K562 (cell line): ENCODE measurements around the gene ACOT13. TPM values are rescaled to one million over a fixed set of nuclear protein-coding genes. Genes with fewer than 3 reads are reported as not detected.
A peak's percentile ranks its signal among the peaks of the same experiment; 100 is the strongest.

ENCODE experiments used
- ATAC-seq: fragments of 200-7000 bp; cut with Tn5 transposase; 3 replicates; pipeline ENCODE4 v1.9.1; 2020; ENCODE audit warnings: moderate library complexity
- BruUV-seq: library from RNA; stranded (reverse); fragments of 400-500 nt; replicated peaks from 2 replicates; lab custom pipeline; 2021; lab: Mats Ljungman, UMichigan
- CTCF ChIA-PET: fragments of 300-600 bp; formaldehyde crosslinking; extraction: SDS; loops from one replicate; lab custom pipeline; 2021; ENCODE audit warnings: low intra/inter-chr PET ratio; lab: Yijun Ruan, JAX
- POLR2A ChIA-PET: fragments of 300-600, 350-650 bp; sonication (Branson Sonifier 250); formaldehyde crosslinking; extraction: SDS; loops from one replicate; lab custom pipeline; 2021; ENCODE audit warnings: antibody characterized with exemption, inconsistent platforms; lab: Yijun Ruan, JAX
- DNase-seq, 4 experiments: peaks; one replicate each; pipeline versions ENCODE4 v3.0.0 to v3.0.0-alpha.2; 2011 to 2018; ENCODE audit warnings: low spot score in 3 of 4, mixed read lengths in 3 of 4; ENCODE audit errors: extremely low read depth in 1 of 4
- FAIRE-seq: peaks from 2 replicates; lab custom pipeline; 2011; peaks lifted over from hg19 to GRCh38; lab: Jason Lieb, UNC
- H2AFZ ChIP-seq: 2 replicates; pipeline ENCODE4 v1.6.0; 2011; ENCODE audit warnings: low read depth, low read length, control low read depth, inconsistent platforms
- H3K27ac ChIP-seq: fragments of 200-600 bp; 3 replicates; pipeline ENCODE4 v1.8.0; 2011; ENCODE audit warnings: low read depth, mild to moderate bottlenecking, control low read depth, inconsistent platforms, low read length, moderate library complexity, mixed read lengths; ENCODE audit errors: extremely low read depth
- H3K27me3 ChIP-seq, 2 experiments: fragments of 300-600 bp in 1 of 2; 2 replicates in 1 of 2; 3 replicates in 1 of 2; pipeline versions ENCODE4 v1.6.0 to v1.8.0; 2011; ENCODE audit warnings: inconsistent platforms in 2 of 2, low read length in 2 of 2, mild to moderate bottlenecking in 1 of 2, mixed read lengths in 1 of 2, moderate library complexity in 1 of 2; ENCODE audit not compliant: control insufficient read depth in 2 of 2, insufficient read depth in 2 of 2
- H3K36me3 ChIP-seq: fragments of 300-600 bp; 3 replicates; pipeline ENCODE4 v1.8.0; 2011; ENCODE audit warnings: mild to moderate bottlenecking, low read length, inconsistent platforms; ENCODE audit not compliant: control insufficient read depth, insufficient read depth
- H3K4me1 ChIP-seq, 2 experiments: fragments of 200-600 bp in 1 of 2; replicated peaks in 1 of 2; 2 replicates in 1 of 2; 3 replicates in 1 of 2; pipeline versions ENCODE4 v1.5.1 to v1.8.0; 2011; ENCODE audit warnings: inconsistent platforms in 2 of 2, low read length in 2 of 2, mild to moderate bottlenecking in 1 of 2, mixed read lengths in 1 of 2, moderate library complexity in 1 of 2; ENCODE audit not compliant: control insufficient read depth in 2 of 2, insufficient read depth in 2 of 2
- H3K4me2 ChIP-seq: 2 replicates; pipeline ENCODE4 v1.6.1; 2011; ENCODE audit warnings: low read length, control low read depth, inconsistent platforms, mixed read lengths; ENCODE audit not compliant: insufficient read depth
- H3K4me3 ChIP-seq: fragments of 200-600 bp; sonication (generic), shearing (Covaris generic); 2 replicates; pipeline ENCODE4 v1.5.1; 2016; ENCODE audit warnings: control low read depth, inconsistent platforms
- H3K79me2 ChIP-seq: fragments of 200-600 bp; 3 replicates; pipeline ENCODE4 v1.8.0; 2011; ENCODE audit warnings: low read length, inconsistent platforms; ENCODE audit not compliant: control insufficient read depth, insufficient read depth
- H3K9ac ChIP-seq, 2 experiments: 2 replicates each; pipeline versions ENCODE4 v1.6.0 to v1.6.1; 2011; ENCODE audit warnings: low read depth in 2 of 2, low read length in 2 of 2, control low read depth in 1 of 2, inconsistent platforms in 1 of 2, mild to moderate bottlenecking in 1 of 2, mixed read lengths in 1 of 2; ENCODE audit not compliant: insufficient read depth in 1 of 2
- H3K9me1 ChIP-seq: one replicate; pipeline ENCODE4 v1.6.0; 2011; ENCODE audit warnings: inconsistent platforms, mild to moderate bottlenecking, low read length, moderate library complexity; ENCODE audit not compliant: control insufficient read depth, insufficient read depth
- H3K9me3 ChIP-seq: replicated peaks from 2 replicates; pipeline ENCODE4 v1.5.1; 2011; ENCODE audit warnings: low read depth, low read length, inconsistent platforms; ENCODE audit not compliant: control insufficient read depth, insufficient read depth
- H4K20me1 ChIP-seq: replicated peaks from 2 replicates; pipeline ENCODE4 v1.6.1; 2011; ENCODE audit warnings: low read length, inconsistent platforms, mixed read lengths; ENCODE audit not compliant: control insufficient read depth, insufficient read depth
- ATF4 ChIP-seq: fragments of 450-650 bp; formaldehyde crosslinking; IDR thresholded peaks from 2 replicates; pipeline ENCODE4 v1.4.0; 2022; ENCODE audit warnings: mild to moderate bottlenecking, moderate library complexity
- COPS2 ChIP-seq: fragments of 450-650 bp; conservative IDR thresholded peaks from 2 replicates; pipeline ENCODE4 v1.6.1; 2016; ENCODE audit warnings: mild to moderate bottlenecking, moderate library complexity
- ETS1 ChIP-seq: conservative IDR thresholded peaks from 2 replicates; pipeline ENCODE4 v1.6.1; 2011; ENCODE audit warnings: low read depth, mild to moderate bottlenecking, low read length; ENCODE audit not compliant: control insufficient read depth
- FOXA3 ChIP-seq, 2 experiments: fragments of 450-650 bp in 1 of 2; sonication (generic) in 1 of 2; formaldehyde crosslinking; IDR thresholded peaks in 1 of 2; conservative IDR thresholded peaks in 1 of 2; 2 replicates each; pipeline versions ENCODE4 v1.4.0 to v1.8.0; 2020 to 2022; ENCODE audit warnings: mild to moderate bottlenecking in 2 of 2, missing genetic modification reagents in 1 of 2
- KDM1A ChIP-seq, 2 experiments: fragments of 450-650 bp; IDR thresholded peaks; 2 replicates each; pipeline ENCODE4 v1.6.1; 2016; ENCODE audit warnings: mild to moderate bottlenecking in 2 of 2
- NFRKB ChIP-seq: fragments of 450-650 bp; IDR thresholded peaks from 2 replicates; pipeline ENCODE4 v1.6.1; 2016; ENCODE audit warnings: low read depth
- PRDM10 ChIP-seq: fragments of 450-650 bp; IDR thresholded peaks from 2 replicates; pipeline ENCODE4 v1.6.1; 2018; ENCODE audit not compliant: partially characterized antibody
- RAD21 ChIP-seq, 2 experiments: fragments of 250-450 bp in 1 of 2; fragments of 450-650 bp in 1 of 2; sonication (Bioruptor Pico) in 1 of 2; formaldehyde crosslinking in 1 of 2; IDR thresholded peaks in 1 of 2; conservative IDR thresholded peaks in 1 of 2; 2 replicates each; pipeline versions ENCODE4 v1.4.0 to v1.8.0; 2020 to 2022; ENCODE audit warnings: mild to moderate bottlenecking in 2 of 2, moderate library complexity in 1 of 2
- SMAD3 ChIP-seq: fragments of 450-650 bp; formaldehyde crosslinking; conservative IDR thresholded peaks from 2 replicates; pipeline ENCODE4 v1.4.0; 2020; ENCODE audit warnings: mild to moderate bottlenecking
- ZNF518B ChIP-seq: fragments of 250-450 bp; sonication (Bioruptor Pico); IDR thresholded peaks from 2 replicates; pipeline ENCODE4 v1.5.0; 2021; ENCODE audit warnings: mild to moderate bottlenecking, moderate library complexity
- WGBS: fragments of 100-300 bp; shearing (Covaris generic); methylation state at CpG from one replicate; pipeline ENCODE4 v1.1.6; 2016; ENCODE audit warnings: low coverage, mixed read lengths; ENCODE audit not compliant: insufficient coverage; ENCODE audit errors: missing lambda C conversion rate; 5-methylcytosine and 5-hydroxymethylcytosine counted together
- in situ Hi-C: fragments of 300-500 bp; cut with MboI; formaldehyde crosslinking; loops from 4 replicates; pipeline ENCODE4 v1.15.0; 2018; ENCODE audit warnings: inconsistent platforms, mixed read lengths
- intact Hi-C: fragments of 100-400 bp; cut with micrococcal nuclease; formaldehyde crosslinking; loops from 2 replicates; pipeline ENCODE4 v1.14.2; 2022
- polyA plus RNA-seq, 8 experiments: library from polyadenylated mRNA; depleted of rRNA in 4 of 8; stranded (reverse) in 5 of 8; unstranded in 3 of 8; fragments of >200 nt; fragmentation: Nextera tagmentation in 2 of 8; fragmentation: Illumina TruSeq in 1 of 8; extraction: Ambion mirVana in 2 of 8; extraction: Trizol in 1 of 8; gene quantifications; 2 replicates each; pipeline versions ENCODE4 v1.2.1 to v1.2.3, GENCODE V29; 2011 to 2014; ENCODE audit warnings: inconsistent platforms in 1 of 8, missing spikeins in 1 of 8
- total RNA-seq, 7 experiments: library from RNA; depleted of rRNA in 6 of 7; stranded (reverse); fragments of >200 nt in 6 of 7; fragmentation: Illumina TruSeq in 2 of 7; extraction: Trizol in 2 of 7; gene quantifications; 2 replicates each; pipeline versions ENCODE4 v1.2.1 to v1.2.3, GENCODE V29; 2011 to 2021; ENCODE audit warnings: low replicate concordance in 1 of 7

The ACOT13 gene
- total and polyA plus RNA-seq, 9 of the 15 experiments (the other 6 are each of a cell fraction or from before 2014, with no cell fraction given), result 14.1 to 129 (median 65.7) TPM

GRCh38 chr6:24668997-24669361, 2.1 kb downstream of the ACOT13 start:
- Histone ChIP-seq H3K9me3 (0 out of 2 replicates have a peak, but pooled peaks cover 3% of the 10 kb centered on the region), H3K27ac (peak overlapping the region; percentile 74), H3K4me2 (peak overlapping the region; percentile 87), H3K9me1 (no peaks in the 10 kb centered on the region), H3K79me2 (peaks cover 52% of the 10 kb centered on the region), H3K36me3 (peaks cover 19% of the 10 kb centered on the region), H4K20me1 (no peaks in the 10 kb centered on the region), H3K4me1 (peaks cover 8 to 12% of the 10 kb centered on the region in 2 experiments; a peak in 4 of 5 replicates), H2AFZ (peak overlapping the region; percentile 78), H3K4me3 (peak overlapping the region; percentile 63), H3K9ac (peak overlapping the region; percentile 40 to 70; a peak in 3 of 4 replicates), H3K27me3 (no peaks in the 10 kb centered on the region)
- in situ Hi-C loops, result no loop called here
- intact Hi-C loops, result no loop called here
- ATAC-seq (no peak), DNase-seq (no peak), FAIRE-seq (no peak)
- ChIA-PET POLR2A (interaction anchor here (1.0 to 2.8 kb wide), 5 partner anchors 10 to 53 kb away, joined by 3 to 22 read pairs (median 4); partner anchors contain the start of genes C6orf62 and KIAA0319), CTCF (no interaction called here)
- BruUV-seq, result no TSS peak
- WGBS, result 33% methylated on average over 9 of the region's 9 CpGs
- TF ChIP-seq COPS2 (no peak), ETS1 (no peak), RAD21 (CRISPR knock-in tag; conservative IDR thresholded peaks at IDR 0.05 in 1 of 2, IDR thresholded peaks at IDR 0.05 in 1 of 2) (0 out of 4 replicates have a peak, but pooled peaks of 1 of the 2 experiments have one; percentile 4), ZNF518B (CRISPR knock-in tag) (no peak), FOXA3 (CRISPR knock-in tag; conservative IDR thresholded peaks at IDR 0.05 in 1 of 2, IDR thresholded peaks at IDR 0.05 in 1 of 2) (no peak), NFRKB (peak; percentile 32; the same call in 1 of the 2 replicates), KDM1A (IDR thresholded peaks at IDR 0.05) (no peak), PRDM10 (no peak), SMAD3 (CRISPR knock-in tag) (no peak), ATF4 (CRISPR knock-in tag) (0 out of 2 replicates have a peak, but pooled peaks have one; percentile 2)
